SK-N-MC (cell line): Measurements from ENCODE around the gene TGFBR3.

Experiments
- EZH2 ChIP-seq: fragments of 200-600 bp; sonication (generic); IDR thresholded peaks from one replicate; pipeline ENCODE4 v1.6.1; 2017; ENCODE audit warnings: antibody characterized with exemption
- POLR2AphosphoS5 ChIP-seq: IDR thresholded peaks from 2 replicates; pipeline ENCODE4 v1.6.1; 2012; ENCODE audit warnings: mild to moderate bottlenecking, low read depth, low read length, borderline replicate concordance

- TF ChIP-seq POLR2AphosphoS5 (no peak), EZH2 (no peak)
These were observed 138.3 kb downstream of the TGFBR3 start for GRCh38 chr1:91747666-91748065.
